Endodermal cell (in vitro differentiated cells): ENCODE measurements around the gene IDI1. TPM values are rescaled to one million over a fixed set of nuclear protein-coding genes. Genes with fewer than 3 reads are reported as not detected.

Source experiments
- DNase-seq: peaks from one replicate; pipeline ENCODE4 v3.0.0-alpha.2; 2017
- H3K27ac ChIP-seq: 2 replicates; pipeline ENCODE4 v1.5.1; 2013; ENCODE audit warnings: mild to moderate bottlenecking, low read depth, low read length, moderate library complexity
- H3K27me3 ChIP-seq: 2 replicates; pipeline ENCODE4 v1.6.1; 2013; ENCODE audit warnings: mild to moderate bottlenecking, low read length, moderate library complexity; ENCODE audit not compliant: insufficient read depth, control insufficient read depth, poor library complexity, severe bottlenecking
- H3K36me3 ChIP-seq: 2 replicates; pipeline ENCODE4 v1.7.0; 2013; ENCODE audit warnings: mild to moderate bottlenecking, low read length, moderate library complexity; ENCODE audit not compliant: control insufficient read depth, insufficient read depth
- H3K4me1 ChIP-seq: one replicate; pipeline ENCODE4 v1.7.0; 2013; ENCODE audit warnings: low read length; ENCODE audit not compliant: control insufficient read depth, insufficient read depth
- H3K4me3 ChIP-seq: 2 replicates; pipeline ENCODE4 v1.5.1; 2013; ENCODE audit warnings: mild to moderate bottlenecking, low read length, moderate library complexity
- H3K9ac ChIP-seq: 2 replicates; pipeline ENCODE4 v1.6.1; 2013; ENCODE audit warnings: mild to moderate bottlenecking, low read length, moderate library complexity; ENCODE audit not compliant: poor library complexity, severe bottlenecking; ENCODE audit errors: extremely low read depth
- H3K9me3 ChIP-seq: 2 replicates; pipeline ENCODE4 v1.6.1; 2013; ENCODE audit warnings: mild to moderate bottlenecking, low read length, moderate library complexity; ENCODE audit not compliant: control insufficient read depth
- H3K27ac Mint-ChIP-seq: 2 replicates; pipeline ENCODE4 v1.8.0; 2020; ENCODE audit warnings: mixed read lengths
- H3K27me3 Mint-ChIP-seq: 2 replicates; pipeline ENCODE4 v1.8.0; 2021; ENCODE audit warnings: mild to moderate bottlenecking, mixed read lengths; ENCODE audit not compliant: insufficient read depth
- H3K36me3 Mint-ChIP-seq: 2 replicates; pipeline ENCODE4 v1.8.0; 2020; ENCODE audit warnings: low read depth, mixed read lengths
- H3K4me1 Mint-ChIP-seq: 2 replicates; pipeline ENCODE4 v1.8.0; 2020; ENCODE audit warnings: mixed read lengths
- H3K4me3 Mint-ChIP-seq: 2 replicates; pipeline ENCODE4 v1.8.0; 2020; ENCODE audit warnings: mild to moderate bottlenecking, moderate library complexity, mixed read lengths
- H3K9me3 Mint-ChIP-seq: 2 replicates; pipeline ENCODE4 v1.8.0; 2020; ENCODE audit warnings: mild to moderate bottlenecking, mixed read lengths
- WGBS, 2 experiments: methylation state at CpG; one replicate each; pipeline versions ENCODE4 v1.1.5 to v1.1.7; 2013; ENCODE audit warnings: missing lambda C conversion rate in 2 of 2, mixed read lengths in 1 of 2; ENCODE audit not compliant: insufficient coverage in 1 of 2, insufficient read length in 1 of 2; 5-methylcytosine and 5-hydroxymethylcytosine counted together
- total RNA-seq, 2 donors: library from RNA; stranded (reverse); fragmentation: NEBNext Ultra II Directional in 1 of 2; extraction: Animal tissue kit (Norgen Biotek cat#: 25700) in 1 of 2; gene quantifications; 2 replicates in 1 of 2; 3 replicates in 1 of 2; pipeline ENCODE4 v1.2.1, GENCODE V29; 2021
- TF ChIP-seq, protein P1 (sequence below): fragments of 200-600 bp; sonication (generic); conservative IDR thresholded peaks from 2 replicates; pipeline ENCODE4 v1.5.0; 2021; ENCODE audit warnings: antibody characterized with exemption, mild to moderate bottlenecking

IDI1 gene
- total RNA-seq, 2 donors from 2014 or later: 36.3 to 53.3 TPM

DNA sequence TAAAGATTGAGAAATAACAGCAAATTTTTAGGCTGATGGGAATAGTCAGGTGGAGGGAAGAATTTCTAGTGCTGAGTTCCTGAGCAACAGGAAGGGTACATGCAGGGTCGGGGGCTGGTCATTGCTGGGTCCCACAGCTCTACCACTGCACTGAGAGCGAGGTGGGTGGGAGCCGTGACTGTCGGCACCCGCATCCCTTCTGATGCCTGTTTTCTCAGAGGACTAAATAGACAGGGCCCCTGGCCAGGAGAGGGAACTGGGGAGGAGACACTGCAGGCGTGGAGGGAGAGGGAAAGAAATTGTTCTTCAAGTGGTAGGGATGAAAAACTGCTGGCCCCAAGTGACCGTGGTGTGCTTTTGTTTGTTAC, 53.4 kb downstream of the IDI1 start:
- TF ChIP-seq, protein P1, sequence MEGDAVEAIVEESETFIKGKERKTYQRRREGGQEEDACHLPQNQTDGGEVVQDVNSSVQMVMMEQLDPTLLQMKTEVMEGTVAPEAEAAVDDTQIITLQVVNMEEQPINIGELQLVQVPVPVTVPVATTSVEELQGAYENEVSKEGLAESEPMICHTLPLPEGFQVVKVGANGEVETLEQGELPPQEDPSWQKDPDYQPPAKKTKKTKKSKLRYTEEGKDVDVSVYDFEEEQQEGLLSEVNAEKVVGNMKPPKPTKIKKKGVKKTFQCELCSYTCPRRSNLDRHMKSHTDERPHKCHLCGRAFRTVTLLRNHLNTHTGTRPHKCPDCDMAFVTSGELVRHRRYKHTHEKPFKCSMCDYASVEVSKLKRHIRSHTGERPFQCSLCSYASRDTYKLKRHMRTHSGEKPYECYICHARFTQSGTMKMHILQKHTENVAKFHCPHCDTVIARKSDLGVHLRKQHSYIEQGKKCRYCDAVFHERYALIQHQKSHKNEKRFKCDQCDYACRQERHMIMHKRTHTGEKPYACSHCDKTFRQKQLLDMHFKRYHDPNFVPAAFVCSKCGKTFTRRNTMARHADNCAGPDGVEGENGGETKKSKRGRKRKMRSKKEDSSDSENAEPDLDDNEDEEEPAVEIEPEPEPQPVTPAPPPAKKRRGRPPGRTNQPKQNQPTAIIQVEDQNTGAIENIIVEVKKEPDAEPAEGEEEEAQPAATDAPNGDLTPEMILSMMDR: no peak
- Histone ChIP-seq H3K27me3 (no peaks in the 10 kb centered on the region), H3K9me3 (no peaks in the 10 kb centered on the region), H3K27ac (no peak overlapping the region), H3K4me1 (no peaks in the 10 kb centered on the region), H3K4me3 (no peak overlapping the region), H3K9ac (no peak overlapping the region), H3K36me3 (peaks cover 90% of the 10 kb centered on the region)
- DNase-seq: no peak
- no peak overlapping the region for H3K4me3 Mint-ChIP-seq
- H3K9me3 Mint-ChIP-seq: peaks cover 2% of the 10 kb centered on the region
- 97 to 100% methylated on average over 3 to 7 of the region's 7 CpGs for WGBS, 2 experiments
- peaks cover 89% of the 10 kb centered on the region for H3K36me3 Mint-ChIP-seq
- no peaks in the 10 kb centered on the region for H3K27me3 Mint-ChIP-seq
- H3K27ac Mint-ChIP-seq: peak overlapping the region; percentile 19
- no peaks in the 10 kb centered on the region for H3K4me1 Mint-ChIP-seq

DNA sequence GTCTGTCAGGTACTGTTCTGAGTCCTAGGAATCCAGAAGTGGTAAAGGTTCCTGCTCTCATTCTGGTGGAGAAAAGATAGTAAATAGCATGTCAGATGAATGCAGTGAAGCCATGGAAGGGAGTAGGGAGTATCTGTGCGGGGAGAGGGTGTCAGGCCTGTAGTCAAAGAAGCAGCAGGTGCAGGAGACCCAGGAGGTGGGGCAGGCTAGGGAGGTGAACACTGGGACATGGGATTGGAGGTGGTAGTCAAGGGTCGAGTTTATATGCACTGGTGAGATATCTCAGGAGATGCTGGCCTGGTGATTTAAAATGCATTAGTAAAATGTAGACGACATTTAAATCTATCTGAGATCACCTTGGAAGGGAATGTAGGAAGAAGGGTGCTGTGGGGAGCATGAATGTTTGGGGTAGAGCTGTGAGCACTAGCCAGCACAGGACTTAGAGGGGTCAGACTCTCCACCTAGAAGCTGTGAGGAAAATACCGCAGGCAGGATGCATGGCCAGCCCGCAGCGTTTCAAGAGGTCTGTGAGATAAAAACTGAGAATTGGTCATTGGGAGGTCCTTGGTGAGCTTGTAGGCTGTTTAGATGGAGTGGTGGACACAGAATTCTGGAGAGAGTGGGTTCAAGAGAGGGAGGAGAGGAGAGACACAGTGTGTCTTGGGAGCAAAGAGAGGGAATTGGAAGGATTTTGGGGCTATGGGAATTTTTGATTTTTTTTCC, 53.9 kb downstream of the IDI1 start:
- no peaks in the 10 kb centered on the region for H3K9me3 Mint-ChIP-seq
- Histone ChIP-seq H3K4me3 (no peak overlapping the region), H3K27me3 (no peaks in the 10 kb centered on the region), H3K36me3 (peaks cover 89% of the 10 kb centered on the region), H3K4me1 (no peaks in the 10 kb centered on the region), H3K9me3 (no peaks in the 10 kb centered on the region), H3K27ac (no peak overlapping the region), H3K9ac (no peak overlapping the region)
- H3K36me3 Mint-ChIP-seq: peaks cover 88% of the 10 kb centered on the region
- TF ChIP-seq, protein P1: no peak
- H3K4me1 Mint-ChIP-seq: peaks cover 1% of the 10 kb centered on the region
- H3K27ac Mint-ChIP-seq: peak overlapping the region; percentile 19
- H3K27me3 Mint-ChIP-seq: no peaks in the 10 kb centered on the region
- no peak for DNase-seq
- no peak overlapping the region for H3K4me3 Mint-ChIP-seq
- 96% methylated on average over 5 to 6 of the region's 6 CpGs for WGBS, 2 experiments

DNA sequence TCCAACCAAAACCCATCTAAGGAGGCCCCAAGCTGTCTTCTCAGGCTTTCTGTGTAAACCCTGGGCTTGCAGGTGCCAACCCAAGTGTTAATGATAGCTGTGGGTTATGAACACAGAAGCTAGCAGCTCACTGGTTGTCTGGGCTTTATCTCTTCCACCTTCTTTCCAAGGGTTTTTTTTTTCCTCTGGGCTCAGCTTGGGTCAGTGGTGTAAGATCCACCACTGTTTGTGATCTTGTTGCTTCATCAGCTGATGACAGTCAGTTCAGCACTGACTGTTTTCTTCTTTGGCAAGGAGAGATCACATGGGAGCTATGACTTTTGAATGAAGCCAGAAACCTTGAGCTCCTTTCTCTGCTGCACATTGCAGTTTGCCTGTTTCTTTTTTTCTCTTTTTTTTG, 56.0 kb downstream of the IDI1 start:
- H3K36me3 ChIP-seq: peaks cover 75% of the 10 kb centered on the region
- H3K4me1 Mint-ChIP-seq: peaks cover 10% of the 10 kb centered on the region
- H3K27ac ChIP-seq: no peak overlapping the region
- TF ChIP-seq, protein P1: no peak
- H3K4me1 ChIP-seq: no peaks in the 10 kb centered on the region
- peaks cover 76% of the 10 kb centered on the region for H3K36me3 Mint-ChIP-seq
- H3K9me3 Mint-ChIP-seq: no peaks in the 10 kb centered on the region
- H3K9me3 ChIP-seq: no peaks in the 10 kb centered on the region
- H3K27me3 Mint-ChIP-seq: no peaks in the 10 kb centered on the region
- no peak overlapping the region for H3K4me3 Mint-ChIP-seq
- H3K27me3 ChIP-seq: no peaks in the 10 kb centered on the region
- no peak overlapping the region for H3K9ac ChIP-seq
- no peak overlapping the region for H3K4me3 ChIP-seq
- no peak for DNase-seq
- no peak overlapping the region for H3K27ac Mint-ChIP-seq
